Upper lobe of left lung (tissue), 6 donors: ENCODE measurements around the gene SLC4A7. TPM values are rescaled to one million over a fixed set of nuclear protein-coding genes. Genes with fewer than 3 reads are reported as not detected.
A peak's percentile ranks its signal among the peaks of the same experiment; 100 is the strongest.
"Not testable (repeated sequence)": the region's sequence is repeated elsewhere in the genome, so short reads cannot be mapped to it uniquely, and the experiment has no call there.

Source experiments
- ATAC-seq, 2 donors: fragments of 200-7000 bp; cut with Tn5 transposase; one replicate each; pipeline ENCODE4 v1.9.1; 2022; ENCODE audit warnings: mild to moderate bottlenecking in 2 of 2, moderate library complexity in 2 of 2; ENCODE audit not compliant: low FRiP score in 2 of 2
- DNase-seq, 2 donors: peaks; one replicate each; pipeline ENCODE4 v3.0.0-alpha.2; 2019 to 2020
- H3K27ac ChIP-seq, 4 donors: fragments of 200-600 bp; sonication (generic); one replicate each; pipeline ENCODE4 v1.5.1; 2016 to 2019
- H3K27me3 ChIP-seq, 4 donors: fragments of 200-600 bp; sonication (generic); one replicate each; pipeline ENCODE4 v1.5.1; 2017 to 2019
- H3K36me3 ChIP-seq, 4 donors: fragments of 200-600 bp; sonication (generic); one replicate each; pipeline ENCODE4 v1.5.1; 2016 to 2019
- H3K4me1 ChIP-seq, 4 donors: fragments of 200-600 bp; sonication (generic); one replicate each; pipeline ENCODE4 v1.5.1; 2018 to 2019
- H3K4me3 ChIP-seq, 4 donors: fragments of 200-600 bp; sonication (generic); one replicate each; pipeline ENCODE4 v1.5.1; 2017 to 2019; ENCODE audit warnings: mild to moderate bottlenecking in 2 of 4, moderate library complexity in 1 of 4
- H3K9me3 ChIP-seq, 4 donors: fragments of 200-600 bp; sonication (generic); one replicate each; pipeline ENCODE4 v1.5.1; 2018 to 2019
- CTCF ChIP-seq, 6 experiments: fragments of 450-650 bp in 4 of 6; fragments of 200-600 bp in 2 of 6; sonication (generic) in 2 of 6; IDR thresholded peaks; one replicate each; pipeline ENCODE4 v1.5.1; 2016 to 2019; ENCODE audit warnings: antibody characterized with exemption in 6 of 6
- EP300 ChIP-seq, 4 donors: sonication (generic); formaldehyde crosslinking; IDR thresholded peaks; one replicate each; pipeline ENCODE4 v1.5.1; 2017; ENCODE audit warnings: antibody characterized with exemption in 4 of 4, control low read depth in 2 of 4
- POLR2A ChIP-seq, 4 donors: fragments of 450-650 bp; IDR thresholded peaks; one replicate each; pipeline ENCODE4 v1.5.1; 2016 to 2017; ENCODE audit warnings: antibody characterized with exemption in 4 of 4, mild to moderate bottlenecking in 2 of 4
- POLR2AphosphoS5 ChIP-seq, 2 donors: sonication (generic); formaldehyde crosslinking; IDR thresholded peaks; one replicate each; pipeline ENCODE4 v1.5.1; 2017; ENCODE audit warnings: antibody characterized with exemption in 2 of 2
- WGBS, 2 donors: methylation state at CpG; one replicate each; pipeline ENCODE4 v1.1.5; 2017 to 2018; 5-methylcytosine and 5-hydroxymethylcytosine counted together
- total RNA-seq, 6 donors: library from RNA; depleted of rRNA in 4 of 6; stranded (reverse); fragments of >200 nt in 4 of 6; gene quantifications; one replicate each; pipeline versions ENCODE4 v1.1.0 to v1.2.1, GENCODE V29; 2016 to 2021
- donor health status: DM: no; HTN: no; CAD: no; lungs with moderate emphysema.
- donor health status: DM: no; HTN: yes; CAD: no; lungs with severe emphysema.

Gene SLC4A7
- total RNA-seq, 6 donors from 2014 or later = 11.8 to 40.5 (median 19.6) TPM

GRCh38 chr3:27335571-27335970 lies 148.6 kb downstream of the SLC4A7 start:
- TF ChIP-seq EP300 (IDR thresholded peaks at IDR 0.05) (no peak), POLR2A (IDR thresholded peaks at IDR 0.05) (no peak), CTCF (IDR thresholded peaks at IDR 0.05) (no peak), POLR2AphosphoS5 (IDR thresholded peaks at IDR 0.05) (no peak)
- Histone ChIP-seq H3K27me3 (no peaks in the 10 kb centered on the region), H3K4me1 (no peaks in the 10 kb centered on the region), H3K9me3 (no peaks in the 10 kb centered on the region), H3K36me3 (no peaks in the 10 kb centered on the region), H3K4me3 (no peak overlapping the region), H3K27ac (no peak overlapping the region)
- ATAC-seq (no peak), DNase-seq (no peak)
- 48 to 65% methylated on average over 1 of the region's 1 CpG for WGBS, 2 donors

GRCh38 chr3:27333843-27334242 lies 150.3 kb downstream of the SLC4A7 start:
- ATAC-seq = peak; percentile 19 to 26
- no peak for TF ChIP-seq EP300 (IDR thresholded peaks at IDR 0.05)
- TF ChIP-seq POLR2AphosphoS5 (IDR thresholded peaks at IDR 0.05) = no peak
- TF ChIP-seq POLR2A (IDR thresholded peaks at IDR 0.05) = no peak
- no peak for TF ChIP-seq CTCF (IDR thresholded peaks at IDR 0.05)

GRCh38 chr3:27328982-27329762 lies 155.0 kb downstream of the SLC4A7 start:
- H3K27ac ChIP-seq, H3K27me3 ChIP-seq, H3K4me1 ChIP-seq, H3K9me3 ChIP-seq, DNase-seq, H3K4me3 ChIP-seq, ATAC-seq, H3K36me3 ChIP-seq: not testable (repeated sequence)
- 91 to 93% methylated on average over 4 of the region's 4 CpGs for WGBS, 2 donors

More at GRCh38 chr3:27333843-27334242, 150.3 kb downstream of the SLC4A7 start:
- Histone ChIP-seq H3K4me1 (no peaks in the 10 kb centered on the region), H3K27ac (no peak overlapping the region), H3K36me3 (no peaks in the 10 kb centered on the region), H3K4me3 (no peak overlapping the region), H3K9me3 (peaks cover 0 to 4% (median 0%) of the 10 kb centered on the region in 4 donors), H3K27me3 (no peaks in the 10 kb centered on the region)
- DNase-seq = no peak

GRCh38 chr3:27326629-27327545 lies 157.3 kb downstream of the SLC4A7 start:
- H3K9me3 ChIP-seq = peaks cover 0 to 8% (median 0%) of the 10 kb centered on the region in 4 donors
- no peak for DNase-seq
- WGBS, 2 donors = 75 to 79% methylated on average over 8 of the region's 8 CpGs
- H3K27ac ChIP-seq = no peak overlapping the region
- peak in 1 of 2 donors; percentile 50 for ATAC-seq
- H3K27me3 ChIP-seq = no peaks in the 10 kb centered on the region
- TF ChIP-seq CTCF (IDR thresholded peaks at IDR 0.05) (no peak), POLR2A (IDR thresholded peaks at IDR 0.05) (no peak), POLR2AphosphoS5 (IDR thresholded peaks at IDR 0.05) (no peak), EP300 (IDR thresholded peaks at IDR 0.05) (no peak)
- peaks cover 0 to 4% (median 2%) of the 10 kb centered on the region in 4 donors for H3K4me1 ChIP-seq
- H3K4me3 ChIP-seq = no peak overlapping the region
- no peaks in the 10 kb centered on the region for H3K36me3 ChIP-seq

- Histone ChIP-seq H3K4me1 (peaks cover 0 to 4% (median 2%) of the 10 kb centered on the region in 4 donors), H3K27me3 (no peaks in the 10 kb centered on the region), H3K36me3 (no peaks in the 10 kb centered on the region), H3K27ac (peak overlapping the region in 2 of 4 donors; percentile 8 to 20), H3K9me3 (peaks cover 0 to 8% (median 0%) of the 10 kb centered on the region in 4 donors), H3K4me3 (no peak overlapping the region)
- DNase-seq (no peak), ATAC-seq (no peak)
- WGBS, 2 donors = 88 to 100% methylated on average over 1 of the region's 1 CpG
- no peak for TF ChIP-seq POLR2A (IDR thresholded peaks at IDR 0.05)
- no peak for TF ChIP-seq CTCF (IDR thresholded peaks at IDR 0.05)
- no peak for TF ChIP-seq EP300 (IDR thresholded peaks at IDR 0.05)
- no peak for TF ChIP-seq POLR2AphosphoS5 (IDR thresholded peaks at IDR 0.05)
Measured at GRCh38 chr3:27326202-27326601, 158.0 kb downstream of the SLC4A7 start.
